GM12878 (cell line): ENCODE results near the gene SORBS2.

Experiments used
- YY1 ChIP-seq: IDR thresholded peaks from 2 replicates; pipeline ENCODE4 v1.6.1; 2011; ENCODE audit warnings: low read depth, mild to moderate bottlenecking, low read length
- TF ChIP-seq, protein P1 (sequence below): fragments of 450-650 bp; formaldehyde crosslinking; IDR thresholded peaks from 2 replicates; pipeline ENCODE4 v1.4.0; 2022; ENCODE audit warnings: mild to moderate bottlenecking, moderate library complexity

- TF ChIP-seq, protein P1, sequence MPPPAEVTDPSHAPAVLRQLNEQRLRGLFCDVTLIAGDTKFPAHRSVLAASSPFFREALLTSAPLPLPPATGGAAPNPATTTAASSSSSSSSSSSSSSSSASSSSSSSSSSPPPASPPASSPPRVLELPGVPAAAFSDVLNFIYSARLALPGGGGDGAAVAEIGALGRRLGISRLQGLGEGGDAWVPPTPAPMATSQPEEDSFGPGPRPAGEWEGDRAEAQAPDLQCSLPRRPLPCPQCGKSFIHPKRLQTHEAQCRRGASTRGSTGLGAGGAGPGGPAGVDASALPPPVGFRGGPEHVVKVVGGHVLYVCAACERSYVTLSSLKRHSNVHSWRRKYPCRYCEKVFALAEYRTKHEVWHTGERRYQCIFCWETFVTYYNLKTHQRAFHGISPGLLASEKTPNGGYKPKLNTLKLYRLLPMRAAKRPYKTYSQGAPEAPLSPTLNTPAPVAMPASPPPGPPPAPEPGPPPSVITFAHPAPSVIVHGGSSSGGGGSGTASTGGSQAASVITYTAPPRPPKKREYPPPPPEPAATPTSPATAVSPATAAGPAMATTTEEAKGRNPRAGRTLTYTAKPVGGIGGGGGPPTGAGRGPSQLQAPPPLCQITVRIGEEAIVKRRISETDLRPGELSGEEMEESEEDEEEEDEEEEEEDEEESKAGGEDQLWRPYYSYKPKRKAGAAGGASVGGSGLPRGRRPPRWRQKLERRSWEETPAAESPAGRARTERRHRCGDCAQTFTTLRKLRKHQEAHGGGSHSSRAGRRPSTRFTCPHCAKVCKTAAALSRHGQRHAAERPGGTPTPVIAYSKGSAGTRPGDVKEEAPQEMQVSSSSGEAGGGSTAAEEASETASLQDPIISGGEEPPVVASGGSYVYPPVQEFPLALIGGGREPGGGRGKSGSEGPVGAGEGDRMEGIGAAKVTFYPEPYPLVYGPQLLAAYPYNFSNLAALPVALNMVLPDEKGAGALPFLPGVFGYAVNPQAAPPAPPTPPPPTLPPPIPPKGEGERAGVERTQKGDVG, result no peak
- TF ChIP-seq YY1, result no peak
Observed at GRCh38 chr4:185671066-185671465, 140.9 kb downstream of the SORBS2 start.
